ENCODE data around the gene CLCN6.

The CLCN6 gene

GRCh38 chr1:11779715-11780379 lies 26.1 kb upstream of the CLCN6 start:
- DNase-seq (ENCODE audit: low spot score) = no peak

- DNase-seq (ENCODE audit: low spot score) = no peak
These were observed 25.4 kb upstream of the CLCN6 start for GRCh38 chr1:11780380-11781147.

- DNase-seq (ENCODE audit: low spot score) = no peak
These were observed 24.7 kb upstream of the CLCN6 start for GRCh38 chr1:11781297-11781696.

- DNase-seq (ENCODE audit: low spot score) = no peak
These were observed 23.8 kb upstream of the CLCN6 start for GRCh38 chr1:11782127-11782708.

- no peak for DNase-seq (ENCODE audit: low spot score)
These were observed 22.4 kb upstream of the CLCN6 start for GRCh38 chr1:11783556-11783955.

GRCh38 chr1:11784256-11784992 lies 21.6 kb upstream of the CLCN6 start:
- DNase-seq (ENCODE audit: low spot score) = no peak

- DNase-seq (ENCODE audit: low spot score) = peak; percentile 37
These were observed 20.8 kb upstream of the CLCN6 start for GRCh38 chr1:11784993-11785769.

- DNase-seq (ENCODE audit: low spot score) = no peak
These were observed 19.8 kb upstream of the CLCN6 start for GRCh38 chr1:11786168-11786567.

- DNase-seq (ENCODE audit: low spot score) = no peak
These were observed 18.7 kb upstream of the CLCN6 start for GRCh38 chr1:11787251-11787803.

GRCh38 chr1:11787804-11788436 lies 18.1 kb upstream of the CLCN6 start:
- DNase-seq (ENCODE audit: low spot score) = no peak

GRCh38 chr1:11788549-11789053 lies 17.4 kb upstream of the CLCN6 start:
- no peak for DNase-seq (ENCODE audit: low spot score)

- no peak for DNase-seq (ENCODE audit: low spot score)
These were observed 16.6 kb upstream of the CLCN6 start for GRCh38 chr1:11789126-11790067.

- DNase-seq (ENCODE audit: low spot score) = no peak
These were observed 15.7 kb upstream of the CLCN6 start for GRCh38 chr1:11790101-11790879.

- DNase-seq (ENCODE audit: low spot score) = no peak
These were observed 14.9 kb upstream of the CLCN6 start for GRCh38 chr1:11790880-11791715.

GRCh38 chr1:11792106-11792505 lies 13.9 kb upstream of the CLCN6 start:
- DNase-seq (ENCODE audit: low spot score) = no peak

GRCh38 chr1:11793819-11794218 lies 12.2 kb upstream of the CLCN6 start:
- DNase-seq (ENCODE audit: low spot score) = no peak

GRCh38 chr1:11794446-11795237 lies 11.3 kb upstream of the CLCN6 start:
- no peak for DNase-seq (ENCODE audit: low spot score)

All from activated CD4-positive, alpha-beta T cell treated with anti-CD3 and anti-CD28 coated beads, Interleukin-2, Interleukin-4, amounts not matched to agents 100 ng/mL and 50 ng/mL, durations not matched to agents 16 hours and 8 hours (primary cell).